ENCODE results near the gene FGFBP1. TPM values are rescaled to one million over a fixed set of nuclear protein-coding genes. Genes with fewer than 3 reads are reported as not detected.

The FGFBP1 gene
- total RNA-seq, 1 experiment from 2014 or later, result not detected

DNA sequence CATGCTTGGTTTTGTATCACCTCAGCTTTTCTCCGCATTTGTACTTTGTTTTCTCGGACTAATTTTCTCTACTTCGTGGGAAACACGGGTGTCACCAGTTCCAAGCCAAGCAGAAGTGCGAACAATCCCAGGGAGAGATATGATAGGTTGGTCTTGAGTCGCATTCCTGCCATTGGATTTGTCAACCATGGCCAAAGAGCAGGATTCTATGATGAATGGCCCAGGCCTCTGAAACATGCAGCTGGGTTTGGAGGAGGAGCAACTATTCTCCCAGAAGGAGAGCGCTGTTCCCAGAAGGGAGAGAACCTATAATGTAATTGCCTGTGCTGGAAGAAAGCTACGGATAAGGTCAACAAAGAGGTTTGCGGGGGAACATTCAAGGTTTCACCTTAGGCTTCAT lies 10.3 kb upstream of the FGFBP1 start:
- H3K4me1 ChIP-seq (ENCODE audit: insufficient read depth, low read length), result no peaks in the 10 kb centered on the region
- H2BK15ac ChIP-seq (ENCODE audit: low read depth, low read length), result no peak overlapping the region
- no CpG with 5 or more reads among the region's 9 CpGs for WGBS (ENCODE audit: extremely low coverage, insufficient read length, low lambda C conversion rate)
- H3K23ac ChIP-seq (ENCODE audit: insufficient read length, low read depth, low read length), result no peak overlapping the region
- Mint-ChIP-seq H3K27ac (no peak overlapping the region), H3K4me3 (no peak overlapping the region), H3K27me3 (ENCODE audit: low read depth) (peaks cover 2% of the 10 kb centered on the region), H3K4me1 (no peaks in the 10 kb centered on the region), H3K9me3 (peaks cover 5 to 12% of the 10 kb centered on the region in 2 experiments; a peak in 3 of 5 replicates), H3K36me3 (ENCODE audit: insufficient read depth in 1 of 3, low read depth in 3 of 3) (peaks cover 0 to 3% (median 0%) of the 10 kb centered on the region in 3 experiments; a peak in 1 of 7 replicates)
- H3K79me2 ChIP-seq (ENCODE audit: insufficient read depth, low read length), result no peaks in the 10 kb centered on the region
- no peaks in the 10 kb centered on the region for H4K20me1 ChIP-seq (ENCODE audit: control insufficient read depth, insufficient read depth, insufficient read length)
- H3K79me1 ChIP-seq (ENCODE audit: insufficient read depth, low read depth, low read length, poor library complexity, severe bottlenecking), result no peaks in the 10 kb centered on the region
- H2AFZ ChIP-seq (ENCODE audit: low read length), result no peak overlapping the region
- H3K23me2 ChIP-seq (ENCODE audit: insufficient read length, low read depth, low read length, poor library complexity, severe bottlenecking), result no peaks in the 10 kb centered on the region
- H3K27me3 ChIP-seq (ENCODE audit: insufficient read depth, low read length), result no peaks in the 10 kb centered on the region
- no peak overlapping the region for H3K27ac ChIP-seq (ENCODE audit: insufficient read length, low read depth, low read length)
- H3K9me3 ChIP-seq (ENCODE audit: control insufficient read depth, low read depth, low read length), result no peaks in the 10 kb centered on the region
- no peak overlapping the region for H2BK120ac ChIP-seq (ENCODE audit: low read depth, low read length, poor library complexity, severe bottlenecking)
- no peak overlapping the region for H3K14ac ChIP-seq (ENCODE audit: insufficient read depth, low read length)
- H2BK5ac ChIP-seq (ENCODE audit: insufficient read length, low read length), result no peak overlapping the region
- H3K4me2 ChIP-seq (ENCODE audit: insufficient read depth, insufficient read length, low read length), result no peak overlapping the region
- no peak overlapping the region for H3K18ac ChIP-seq (ENCODE audit: insufficient read length, low read depth, low read length)
- no peak overlapping the region for H3K56ac ChIP-seq (ENCODE audit: insufficient read length, low read depth, low read length)
- no peak overlapping the region for H4K91ac ChIP-seq (ENCODE audit: insufficient read length, low read depth, low read length)
- H2BK12ac ChIP-seq (ENCODE audit: insufficient read length, low read depth, low read length), result no peak overlapping the region
- no peak overlapping the region for H3T11ph ChIP-seq (ENCODE audit: low read length)
- no peak overlapping the region for H4K5ac ChIP-seq (ENCODE audit: insufficient read length, low read depth, low read length)
- no peak overlapping the region for H4K8ac ChIP-seq (replicated peaks; ENCODE audit: insufficient read length, low read depth, low read length)
- H2AK5ac ChIP-seq (ENCODE audit: insufficient read length, low read length), result no peak overlapping the region
- H3K4ac ChIP-seq (ENCODE audit: low read depth, low read length), result no peak overlapping the region
- DNase-seq, result no peak
- TF ChIP-seq, protein P1, sequence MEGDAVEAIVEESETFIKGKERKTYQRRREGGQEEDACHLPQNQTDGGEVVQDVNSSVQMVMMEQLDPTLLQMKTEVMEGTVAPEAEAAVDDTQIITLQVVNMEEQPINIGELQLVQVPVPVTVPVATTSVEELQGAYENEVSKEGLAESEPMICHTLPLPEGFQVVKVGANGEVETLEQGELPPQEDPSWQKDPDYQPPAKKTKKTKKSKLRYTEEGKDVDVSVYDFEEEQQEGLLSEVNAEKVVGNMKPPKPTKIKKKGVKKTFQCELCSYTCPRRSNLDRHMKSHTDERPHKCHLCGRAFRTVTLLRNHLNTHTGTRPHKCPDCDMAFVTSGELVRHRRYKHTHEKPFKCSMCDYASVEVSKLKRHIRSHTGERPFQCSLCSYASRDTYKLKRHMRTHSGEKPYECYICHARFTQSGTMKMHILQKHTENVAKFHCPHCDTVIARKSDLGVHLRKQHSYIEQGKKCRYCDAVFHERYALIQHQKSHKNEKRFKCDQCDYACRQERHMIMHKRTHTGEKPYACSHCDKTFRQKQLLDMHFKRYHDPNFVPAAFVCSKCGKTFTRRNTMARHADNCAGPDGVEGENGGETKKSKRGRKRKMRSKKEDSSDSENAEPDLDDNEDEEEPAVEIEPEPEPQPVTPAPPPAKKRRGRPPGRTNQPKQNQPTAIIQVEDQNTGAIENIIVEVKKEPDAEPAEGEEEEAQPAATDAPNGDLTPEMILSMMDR (conservative IDR thresholded peaks at IDR 0.05), result no peak
- no peak overlapping the region for H2BK20ac ChIP-seq (ENCODE audit: low read depth, low read length, poor library complexity, severe bottlenecking)
- no peak overlapping the region for H3K9ac ChIP-seq (ENCODE audit: extremely low read depth, insufficient read length, low read length)
